ENCODE data around the gene FANCC.

DNA sequence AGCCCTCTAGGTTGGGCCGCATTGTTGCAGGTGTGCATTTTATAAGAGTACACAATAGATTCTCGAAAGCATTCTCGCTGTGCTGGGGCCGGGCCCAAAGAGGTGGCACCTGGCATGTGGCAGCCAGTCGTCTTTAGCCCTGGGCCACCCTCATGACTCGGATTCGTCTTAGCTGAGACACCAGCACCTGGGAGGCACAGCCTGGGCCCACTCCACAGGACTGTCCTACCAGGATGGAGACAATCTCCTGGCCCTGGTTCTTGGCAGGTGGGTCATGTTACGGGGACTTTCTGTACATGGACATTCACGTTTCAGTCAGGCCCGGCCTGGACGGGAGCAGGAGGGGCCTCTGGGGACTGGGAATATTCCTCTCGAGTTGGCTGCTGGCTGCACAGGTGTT lies 212.5 kb downstream of the FANCC start:
- TF ChIP-seq, protein P1, sequence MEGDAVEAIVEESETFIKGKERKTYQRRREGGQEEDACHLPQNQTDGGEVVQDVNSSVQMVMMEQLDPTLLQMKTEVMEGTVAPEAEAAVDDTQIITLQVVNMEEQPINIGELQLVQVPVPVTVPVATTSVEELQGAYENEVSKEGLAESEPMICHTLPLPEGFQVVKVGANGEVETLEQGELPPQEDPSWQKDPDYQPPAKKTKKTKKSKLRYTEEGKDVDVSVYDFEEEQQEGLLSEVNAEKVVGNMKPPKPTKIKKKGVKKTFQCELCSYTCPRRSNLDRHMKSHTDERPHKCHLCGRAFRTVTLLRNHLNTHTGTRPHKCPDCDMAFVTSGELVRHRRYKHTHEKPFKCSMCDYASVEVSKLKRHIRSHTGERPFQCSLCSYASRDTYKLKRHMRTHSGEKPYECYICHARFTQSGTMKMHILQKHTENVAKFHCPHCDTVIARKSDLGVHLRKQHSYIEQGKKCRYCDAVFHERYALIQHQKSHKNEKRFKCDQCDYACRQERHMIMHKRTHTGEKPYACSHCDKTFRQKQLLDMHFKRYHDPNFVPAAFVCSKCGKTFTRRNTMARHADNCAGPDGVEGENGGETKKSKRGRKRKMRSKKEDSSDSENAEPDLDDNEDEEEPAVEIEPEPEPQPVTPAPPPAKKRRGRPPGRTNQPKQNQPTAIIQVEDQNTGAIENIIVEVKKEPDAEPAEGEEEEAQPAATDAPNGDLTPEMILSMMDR (IDR thresholded peaks at IDR 0.05) = no peak
- TF ChIP-seq POLR2A (IDR thresholded peaks at IDR 0.05) = no peak
